Colonic mucosa (tissue), 4 donors: Measurements from ENCODE around the gene NLGN4X. TPM values are rescaled to one million over a fixed set of nuclear protein-coding genes. Genes with fewer than 3 reads are reported as not detected.

Experiments used
- DNase-seq: peaks from one replicate; pipeline ENCODE4 v3.0.0-alpha.2; 2020
- H3K27ac ChIP-seq: fragments of 200-600 bp; one replicate; pipeline ENCODE4 v1.8.0; 2021
- H3K27me3 ChIP-seq: fragments of 200-600 bp; one replicate; pipeline ENCODE4 v1.8.0; 2021
- H3K36me3 ChIP-seq: fragments of 200-600 bp; one replicate; pipeline ENCODE4 v1.8.0; 2021
- H3K4me1 ChIP-seq: fragments of 200-600 bp; one replicate; pipeline ENCODE4 v1.8.0; 2021; ENCODE audit warnings: mild to moderate bottlenecking
- H3K4me3 ChIP-seq: fragments of 200-600 bp; one replicate; pipeline ENCODE4 v1.8.0; 2021
- H3K9ac ChIP-seq, 2 donors: one replicate each; pipeline ENCODE4 v1.7.0; 2013; ENCODE audit warnings: control low read depth in 2 of 2, low read depth in 2 of 2, low read length in 2 of 2
- H3K9me3 ChIP-seq: fragments of 200-600 bp; one replicate; pipeline ENCODE4 v1.8.0; 2021
- CTCF ChIP-seq: fragments of 200-600 bp; IDR thresholded peaks from one replicate; pipeline ENCODE4 v1.8.0; 2022; ENCODE audit warnings: antibody characterized with exemption, mild to moderate bottlenecking
- intact Hi-C: fragments of 100-400 bp; cut with DNase I; formaldehyde crosslinking; loops from one replicate; pipeline ENCODE4 v1.14.1; 2022
- total RNA-seq, 2 donors: library from RNA; stranded (reverse); fragmentation: NEBNext Ultra II Directional in 1 of 2; extraction: Animal tissue kit (Norgen Biotek cat#: 25700) in 1 of 2; gene quantifications; one replicate each; pipeline ENCODE4 v1.2.1, GENCODE V29; 2021
- donor health status: healthy.
- donor health status: DM: no; HTN: no; CAD: no.
- donor health status: DM: no; HTN: no; CAD: no.

The NLGN4X gene
- total RNA-seq, 2 donors from 2014 or later, result 0.89 to 2.2 TPM

GRCh38 chrX:6184900-6185515 lies 43.7 kb downstream of the NLGN4X start:
- intact Hi-C loops, result no loop called here
- DNase-seq, result no peak
- H3K9ac ChIP-seq, result no peak overlapping the region
- H3K27ac ChIP-seq, result no peak overlapping the region
- H3K27me3 ChIP-seq, result no peaks in the 10 kb centered on the region
- H3K9me3 ChIP-seq, result no peaks in the 10 kb centered on the region
- no peak for TF ChIP-seq CTCF
- no peaks in the 10 kb centered on the region for H3K36me3 ChIP-seq
- H3K4me3 ChIP-seq, result no peak overlapping the region
- no peaks in the 10 kb centered on the region for H3K4me1 ChIP-seq

- Histone ChIP-seq H3K9ac (no peak overlapping the region), H3K27me3 (no peaks in the 10 kb centered on the region), H3K9me3 (no peaks in the 10 kb centered on the region), H3K27ac (no peak overlapping the region), H3K4me3 (no peak overlapping the region), H3K4me1 (no peaks in the 10 kb centered on the region), H3K36me3 (no peaks in the 10 kb centered on the region)
- TF ChIP-seq CTCF, result no peak
- DNase-seq, result no peak
- intact Hi-C loops, result no loop called here
These were observed 52.8 kb downstream of the NLGN4X start for GRCh38 chrX:6175914-6176313.

- no peaks in the 10 kb centered on the region for H3K9me3 ChIP-seq
- DNase-seq, result no peak
- no peak overlapping the region for H3K4me3 ChIP-seq
- no peaks in the 10 kb centered on the region for H3K27me3 ChIP-seq
- intact Hi-C loops, result no loop called here
- no peak overlapping the region for H3K9ac ChIP-seq
- H3K36me3 ChIP-seq, result no peaks in the 10 kb centered on the region
- H3K27ac ChIP-seq, result no peak overlapping the region
- no peak for TF ChIP-seq CTCF
- H3K4me1 ChIP-seq, result no peaks in the 10 kb centered on the region
These were observed 58.2 kb downstream of the NLGN4X start for GRCh38 chrX:6170424-6170823.

GRCh38 chrX:6169407-6169806 lies 59.3 kb downstream of the NLGN4X start:
- intact Hi-C loops, result no loop called here
- TF ChIP-seq CTCF, result no peak
- H3K36me3 ChIP-seq, result no peaks in the 10 kb centered on the region
- DNase-seq, result no peak
- no peak overlapping the region for H3K27ac ChIP-seq
- no peaks in the 10 kb centered on the region for H3K4me1 ChIP-seq
- H3K9ac ChIP-seq, result no peak overlapping the region
- no peak overlapping the region for H3K4me3 ChIP-seq
- no peaks in the 10 kb centered on the region for H3K9me3 ChIP-seq
- H3K27me3 ChIP-seq, result no peaks in the 10 kb centered on the region

GRCh38 chrX:6163721-6164120 lies 64.9 kb downstream of the NLGN4X start:
- Histone ChIP-seq H3K4me1 (no peaks in the 10 kb centered on the region), H3K36me3 (no peaks in the 10 kb centered on the region), H3K9me3 (no peaks in the 10 kb centered on the region), H3K9ac (no peak overlapping the region), H3K27ac (no peak overlapping the region), H3K4me3 (no peak overlapping the region), H3K27me3 (no peaks in the 10 kb centered on the region)
- TF ChIP-seq CTCF, result no peak
- no peak for DNase-seq
- intact Hi-C loops, result no loop called here
